Colonic mucosa (tissue), 4 donors: ENCODE measurements around the gene AURKA. TPM values are rescaled to one million over a fixed set of nuclear protein-coding genes. Genes with fewer than 3 reads are reported as not detected.

ENCODE experiments used
- DNase-seq: peaks from one replicate; pipeline ENCODE4 v3.0.0-alpha.2; 2020
- H3K27ac ChIP-seq: fragments of 200-600 bp; one replicate; pipeline ENCODE4 v1.8.0; 2021
- H3K27me3 ChIP-seq: fragments of 200-600 bp; one replicate; pipeline ENCODE4 v1.8.0; 2021
- H3K36me3 ChIP-seq: fragments of 200-600 bp; one replicate; pipeline ENCODE4 v1.8.0; 2021
- H3K4me1 ChIP-seq: fragments of 200-600 bp; one replicate; pipeline ENCODE4 v1.8.0; 2021; ENCODE audit warnings: mild to moderate bottlenecking
- H3K4me3 ChIP-seq: fragments of 200-600 bp; one replicate; pipeline ENCODE4 v1.8.0; 2021
- H3K9ac ChIP-seq, 2 donors: one replicate each; pipeline ENCODE4 v1.7.0; 2013; ENCODE audit warnings: control low read depth in 2 of 2, low read depth in 2 of 2, low read length in 2 of 2
- H3K9me3 ChIP-seq: fragments of 200-600 bp; one replicate; pipeline ENCODE4 v1.8.0; 2021
- CTCF ChIP-seq: fragments of 200-600 bp; IDR thresholded peaks from one replicate; pipeline ENCODE4 v1.8.0; 2022; ENCODE audit warnings: antibody characterized with exemption, mild to moderate bottlenecking
- intact Hi-C: fragments of 100-400 bp; cut with DNase I; formaldehyde crosslinking; loops from one replicate; pipeline ENCODE4 v1.14.1; 2022
- total RNA-seq, 2 donors: library from RNA; stranded (reverse); fragmentation: NEBNext Ultra II Directional in 1 of 2; extraction: Animal tissue kit (Norgen Biotek cat#: 25700) in 1 of 2; gene quantifications; one replicate each; pipeline ENCODE4 v1.2.1, GENCODE V29; 2021
- donor health status: healthy.
- donor health status: DM: no; HTN: no; CAD: no.
- donor health status: DM: no; HTN: no; CAD: no.

Gene AURKA
- total RNA-seq, 2 donors from 2014 or later, result 25.6 to 62.4 TPM

DNA sequence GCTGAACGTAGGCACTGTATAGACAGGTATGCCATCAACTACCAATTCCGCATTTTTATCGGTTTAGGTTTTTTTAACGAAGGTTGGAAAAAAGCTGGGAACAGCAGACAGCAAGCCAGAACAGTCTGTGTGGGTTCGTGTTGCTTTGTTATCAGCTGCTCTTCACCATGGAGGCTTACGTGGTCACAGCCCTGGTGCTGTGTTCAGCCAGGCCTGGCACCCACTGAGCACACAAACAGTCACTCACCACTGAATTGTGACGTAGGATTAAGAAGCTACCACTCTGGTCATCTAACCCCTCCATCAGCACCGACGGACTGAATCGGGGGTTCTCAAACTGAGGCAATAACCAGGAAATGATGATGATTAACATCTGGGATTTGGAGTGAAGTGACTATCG lies 20.0 kb downstream of the AURKA start:
- no peak for TF ChIP-seq CTCF
- no peaks in the 10 kb centered on the region for H3K36me3 ChIP-seq
- intact Hi-C loops, result no loop called here
- no peak overlapping the region for H3K27ac ChIP-seq
- H3K9me3 ChIP-seq, result no peaks in the 10 kb centered on the region
- H3K9ac ChIP-seq, result no peak overlapping the region
- no peak for DNase-seq
- H3K27me3 ChIP-seq, result no peaks in the 10 kb centered on the region
- no peaks in the 10 kb centered on the region for H3K4me1 ChIP-seq
- H3K4me3 ChIP-seq, result no peak overlapping the region

DNA sequence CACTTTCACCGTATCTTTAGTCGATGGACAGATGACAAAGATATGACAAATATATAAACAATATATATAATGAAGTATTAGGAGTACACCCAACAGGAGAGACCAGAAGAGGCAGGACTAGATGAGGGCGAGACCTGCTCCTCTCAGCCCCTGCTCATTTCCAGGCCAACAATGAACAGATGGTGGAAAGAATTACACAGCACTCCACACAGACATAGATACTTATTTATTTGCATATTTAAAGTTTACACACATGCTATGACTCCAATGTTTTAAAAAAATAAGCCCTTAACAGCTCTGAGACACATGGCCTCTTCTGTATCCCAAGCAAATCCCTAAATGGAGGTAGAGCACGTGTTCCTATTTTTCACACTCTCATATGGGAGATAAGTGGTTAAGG lies 22.8 kb downstream of the AURKA start:
- DNase-seq, result no peak
- Histone ChIP-seq H3K4me3 (no peak overlapping the region), H3K4me1 (no peaks in the 10 kb centered on the region), H3K27ac (no peak overlapping the region), H3K27me3 (no peaks in the 10 kb centered on the region), H3K36me3 (no peaks in the 10 kb centered on the region), H3K9ac (no peak overlapping the region), H3K9me3 (no peaks in the 10 kb centered on the region)
- no peak for TF ChIP-seq CTCF
- intact Hi-C loops, result no loop called here

- no peaks in the 10 kb centered on the region for H3K36me3 ChIP-seq
- no peak for TF ChIP-seq CTCF
- H3K27me3 ChIP-seq, result no peaks in the 10 kb centered on the region
- H3K9ac ChIP-seq, result no peak overlapping the region
- H3K27ac ChIP-seq, result no peak overlapping the region
- no peaks in the 10 kb centered on the region for H3K9me3 ChIP-seq
- H3K4me3 ChIP-seq, result no peak overlapping the region
- DNase-seq, result no peak
- no peaks in the 10 kb centered on the region for H3K4me1 ChIP-seq
- intact Hi-C loops, result no loop called here
Measured at GRCh38 chr20:56368351-56369134, 23.5 kb downstream of the AURKA start.

- H3K36me3 ChIP-seq, result no peaks in the 10 kb centered on the region
- no peaks in the 10 kb centered on the region for H3K9me3 ChIP-seq
- H3K4me1 ChIP-seq, result peaks cover 6% of the 10 kb centered on the region
- no peak overlapping the region for H3K27ac ChIP-seq
- H3K4me3 ChIP-seq, result no peak overlapping the region
- no peak for DNase-seq
- intact Hi-C loops, result no loop called here
- no peak for TF ChIP-seq CTCF
- H3K27me3 ChIP-seq, result no peaks in the 10 kb centered on the region
- H3K9ac ChIP-seq, result no peak overlapping the region
Measured at GRCh38 chr20:56363491-56363890, 28.5 kb downstream of the AURKA start.

DNA sequence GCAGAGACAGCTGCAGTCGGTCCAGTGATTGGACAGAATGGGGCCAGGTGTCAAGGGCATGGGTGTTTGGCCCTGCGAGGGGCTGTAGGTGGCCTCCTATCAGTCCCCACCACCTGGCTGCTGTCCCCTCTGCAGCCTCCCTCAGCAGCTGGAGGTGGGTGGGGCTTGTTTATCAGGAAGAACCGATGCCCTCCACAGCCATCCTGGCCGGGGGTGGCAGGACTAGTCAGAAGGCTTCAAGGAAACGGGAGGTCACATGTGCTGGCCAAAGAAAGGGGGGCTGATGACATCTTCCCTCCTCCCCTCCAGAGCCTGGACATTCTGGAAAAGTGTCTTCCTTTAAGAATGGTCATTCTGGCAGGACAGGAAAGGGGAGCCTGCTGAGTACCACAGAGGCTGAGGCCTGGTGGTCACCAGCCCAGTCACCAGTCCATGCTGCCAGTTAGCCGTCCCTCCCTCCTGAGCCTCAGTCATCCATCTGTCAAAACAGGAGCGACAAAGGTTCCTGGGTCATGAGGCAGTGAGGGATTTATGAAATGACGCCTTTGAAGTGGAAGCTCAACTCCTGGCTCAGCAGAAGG lies 29.1 kb downstream of the AURKA start:
- Histone ChIP-seq H3K9me3 (no peaks in the 10 kb centered on the region), H3K27me3 (no peaks in the 10 kb centered on the region)
- no peak for DNase-seq

More for the DNA sequence above, 29.1 kb downstream of the AURKA start:
- Histone ChIP-seq H3K36me3 (no peaks in the 10 kb centered on the region), H3K4me1 (peaks cover 6% of the 10 kb centered on the region), H3K27ac (no peak overlapping the region), H3K4me3 (no peak overlapping the region), H3K9ac (no peak overlapping the region)
- no peak for TF ChIP-seq CTCF
- intact Hi-C loops, result no loop called here
